Loucy (cell line): ENCODE data around the gene PGC.

Source experiments
- H2AFZ ChIP-seq: fragments of 200-600 bp; sonication (generic); 2 replicates; pipeline ENCODE4 v1.6.0; 2016; ENCODE audit warnings: antibody characterized with exemption, mild to moderate bottlenecking, low read length, moderate library complexity
- H3F3A ChIP-seq: fragments of 200-600 bp; 2 replicates; pipeline ENCODE4 v1.6.0; 2016; ENCODE audit warnings: antibody characterized with exemption, low read depth, mild to moderate bottlenecking
- H3K27me3 ChIP-seq: fragments of 200-600 bp; sonication (generic); 2 replicates; pipeline ENCODE4 v1.6.1; 2014; ENCODE audit warnings: low read length, mild to moderate bottlenecking; ENCODE audit not compliant: insufficient read depth, poor library complexity, severe bottlenecking
- H3K36me3 ChIP-seq: fragments of 200-600 bp; sonication (generic); 2 replicates; pipeline ENCODE4 v1.6.1; 2016; ENCODE audit warnings: low read length; ENCODE audit not compliant: insufficient read depth
- H3K4me1 ChIP-seq: fragments of 200-600 bp; sonication (generic); 2 replicates; pipeline ENCODE4 v1.5.1; 2014; ENCODE audit warnings: low read length, mild to moderate bottlenecking; ENCODE audit not compliant: insufficient read depth, poor library complexity, severe bottlenecking
- H3K4me2 ChIP-seq: fragments of 200-600 bp; sonication (generic); 2 replicates; pipeline ENCODE4 v1.6.0; 2014; ENCODE audit warnings: antibody characterized with exemption, low read length, low read depth, mild to moderate bottlenecking; ENCODE audit not compliant: poor library complexity, severe bottlenecking
- H3K4me3 ChIP-seq: fragments of 200-600 bp; sonication (generic); 2 replicates; pipeline ENCODE4 v1.5.1; 2014; ENCODE audit warnings: low read length, mild to moderate bottlenecking, mixed read lengths; ENCODE audit not compliant: poor library complexity, severe bottlenecking
- H3K79me2 ChIP-seq: fragments of 200-600 bp; sonication (generic); 2 replicates; pipeline ENCODE4 v1.6.1; 2014; ENCODE audit warnings: low read length; ENCODE audit not compliant: insufficient read depth
- H3K9ac ChIP-seq: fragments of 200-600 bp; sonication (generic); 2 replicates; pipeline ENCODE4 v1.6.0; 2014; ENCODE audit warnings: mild to moderate bottlenecking, low read depth, low read length, moderate library complexity; ENCODE audit not compliant: poor library complexity, severe bottlenecking
- H3K9me2 ChIP-seq: fragments of 200-600 bp; sonication (generic); replicated peaks from 2 replicates; pipeline ENCODE4 v1.6.1; 2016; ENCODE audit warnings: low read depth, low read length, mixed read lengths
- H3K9me3 ChIP-seq: fragments of 200-600 bp; sonication (generic); 2 replicates; pipeline ENCODE4 v1.6.1; 2014; ENCODE audit warnings: mild to moderate bottlenecking, antibody characterized with exemption, low read length, low read depth; ENCODE audit not compliant: insufficient read depth
- H4K20me1 ChIP-seq: fragments of 200-600 bp; sonication (generic); 2 replicates; pipeline ENCODE4 v1.6.0; 2014; ENCODE audit warnings: antibody characterized with exemption, low read length, mild to moderate bottlenecking; ENCODE audit not compliant: insufficient read depth, poor library complexity, severe bottlenecking
- CTCF ChIP-seq: fragments of 200-600 bp; sonication (generic); conservative IDR thresholded peaks from 2 replicates; pipeline ENCODE4 v1.5.1; 2014; ENCODE audit warnings: mild to moderate bottlenecking, antibody characterized with exemption, low read length
- EZH2phosphoT487 ChIP-seq: fragments of 200-600 bp; IDR thresholded peaks from 2 replicates; pipeline ENCODE4 v1.6.1; 2018; ENCODE audit warnings: antibody characterized with exemption, mild to moderate bottlenecking, moderate library complexity, borderline replicate concordance

Gene PGC

GRCh38 chr6:41784581-41785171 is 37.5 kb upstream of the PGC start:
- H3K9me3 ChIP-seq: no peaks in the 10 kb centered on the region
- H3K4me1 ChIP-seq: peaks cover 30% of the 10 kb centered on the region
- H3K36me3 ChIP-seq: peaks cover 4% of the 10 kb centered on the region; the same call in 1 of the 2 replicates
- no peaks in the 10 kb centered on the region for H3F3A ChIP-seq
- H3K4me2 ChIP-seq: no peak overlapping the region
- H3K27me3 ChIP-seq: no peaks in the 10 kb centered on the region
- TF ChIP-seq CTCF (no peak), EZH2phosphoT487 (no peak)
- H4K20me1 ChIP-seq: peaks cover 19% of the 10 kb centered on the region
- peaks cover 35% of the 10 kb centered on the region for H3K79me2 ChIP-seq
- no peaks in the 10 kb centered on the region for H3K9me2 ChIP-seq
- no peak overlapping the region for H3K9ac ChIP-seq
- no peak overlapping the region for H3K4me3 ChIP-seq
- H2AFZ ChIP-seq: no peak overlapping the region

GRCh38 chr6:41783106-41783780 is 36.0 kb upstream of the PGC start:
- Histone ChIP-seq H3K36me3 (no peaks in the 10 kb centered on the region), H4K20me1 (peaks cover 17% of the 10 kb centered on the region), H3K27me3 (no peaks in the 10 kb centered on the region), H3K4me3 (no peak overlapping the region), H3K79me2 (peaks cover 30% of the 10 kb centered on the region), H3F3A (no peaks in the 10 kb centered on the region), H3K4me1 (peaks cover 31% of the 10 kb centered on the region), H3K4me2 (no peak overlapping the region), H3K9me3 (no peaks in the 10 kb centered on the region), H2AFZ (no peak overlapping the region), H3K9me2 (no peaks in the 10 kb centered on the region), H3K9ac (no peak overlapping the region)
- TF ChIP-seq CTCF (no peak), EZH2phosphoT487 (no peak)

GRCh38 chr6:41781366-41781730 is 34.2 kb upstream of the PGC start:
- peak overlapping the region; percentile 91 for H3K4me3 ChIP-seq
- peaks cover 31% of the 10 kb centered on the region for H3K4me1 ChIP-seq
- no peaks in the 10 kb centered on the region for H3K9me3 ChIP-seq
- H3K36me3 ChIP-seq: no peaks in the 10 kb centered on the region
- no peaks in the 10 kb centered on the region for H3F3A ChIP-seq
- 0 out of 2 replicates have a peak overlapping the region, but pooled peaks have one; percentile 59 for H2AFZ ChIP-seq
- H3K9me2 ChIP-seq: no peaks in the 10 kb centered on the region
- H3K79me2 ChIP-seq: peaks cover 19% of the 10 kb centered on the region
- no peak for TF ChIP-seq CTCF
- no peak for TF ChIP-seq EZH2phosphoT487
- H4K20me1 ChIP-seq: peaks cover 10% of the 10 kb centered on the region
- peak overlapping the region; percentile 97 for H3K4me2 ChIP-seq
- H3K9ac ChIP-seq: peak overlapping the region; percentile 73
- H3K27me3 ChIP-seq: no peaks in the 10 kb centered on the region
